ENCODE results near the gene DCTN1.
"Not testable (repeated sequence)": the region's sequence is repeated elsewhere in the genome, so short reads cannot be mapped to it uniquely, and the experiment has no call there.

Gene DCTN1

DNA sequence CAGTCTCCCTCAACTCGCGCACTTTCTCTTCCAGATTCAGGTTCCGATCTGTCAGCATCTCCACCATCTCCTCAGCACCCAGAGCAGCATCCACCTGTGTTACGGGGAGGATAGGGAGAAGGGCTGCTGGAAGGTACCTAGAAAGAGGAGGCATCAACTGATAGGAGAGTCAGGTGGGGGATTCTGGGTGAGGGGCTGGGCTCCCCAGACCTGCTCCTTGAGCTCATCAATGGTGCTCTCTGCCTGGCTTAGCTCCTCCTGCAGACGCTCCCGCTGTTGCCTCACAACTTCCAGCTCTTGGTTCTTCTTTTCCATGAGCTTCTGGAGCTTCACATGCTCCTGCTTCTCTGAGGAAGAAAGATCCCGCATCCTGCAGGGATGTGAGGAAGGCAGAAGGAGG lies 10.1 kb downstream of the DCTN1 start:
- DNase-seq (ENCODE audit: low read depth), result no peak

DNA sequence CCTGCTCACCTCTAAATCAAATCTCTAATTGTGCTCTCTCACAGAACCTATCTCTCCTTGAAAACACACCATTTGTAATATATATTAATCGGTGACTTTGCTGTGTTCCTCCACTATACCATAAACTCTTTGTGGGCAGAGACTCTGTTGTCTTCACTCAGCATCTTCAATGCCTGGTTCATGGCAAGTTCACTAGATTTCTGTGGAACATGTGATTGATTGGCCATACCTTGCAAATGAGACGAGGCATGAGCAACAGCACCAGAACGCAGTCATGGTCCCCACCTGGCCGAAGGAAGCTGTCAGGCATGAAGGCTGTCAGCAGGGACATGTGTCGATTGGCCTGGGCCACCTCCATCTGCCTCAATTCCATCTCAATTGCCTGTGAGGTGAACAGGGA lies 11.6 kb downstream of the DCTN1 start:
- no peak for DNase-seq (ENCODE audit: low read depth)

GRCh38 chr2:74367789-74368188 lies 12.3 kb downstream of the DCTN1 start:
- no peak for DNase-seq (ENCODE audit: low read depth)

- DNase-seq (ENCODE audit: low read depth), result no peak
These were observed 14.1 kb downstream of the DCTN1 start for GRCh38 chr2:74366036-74366435.

DNA sequence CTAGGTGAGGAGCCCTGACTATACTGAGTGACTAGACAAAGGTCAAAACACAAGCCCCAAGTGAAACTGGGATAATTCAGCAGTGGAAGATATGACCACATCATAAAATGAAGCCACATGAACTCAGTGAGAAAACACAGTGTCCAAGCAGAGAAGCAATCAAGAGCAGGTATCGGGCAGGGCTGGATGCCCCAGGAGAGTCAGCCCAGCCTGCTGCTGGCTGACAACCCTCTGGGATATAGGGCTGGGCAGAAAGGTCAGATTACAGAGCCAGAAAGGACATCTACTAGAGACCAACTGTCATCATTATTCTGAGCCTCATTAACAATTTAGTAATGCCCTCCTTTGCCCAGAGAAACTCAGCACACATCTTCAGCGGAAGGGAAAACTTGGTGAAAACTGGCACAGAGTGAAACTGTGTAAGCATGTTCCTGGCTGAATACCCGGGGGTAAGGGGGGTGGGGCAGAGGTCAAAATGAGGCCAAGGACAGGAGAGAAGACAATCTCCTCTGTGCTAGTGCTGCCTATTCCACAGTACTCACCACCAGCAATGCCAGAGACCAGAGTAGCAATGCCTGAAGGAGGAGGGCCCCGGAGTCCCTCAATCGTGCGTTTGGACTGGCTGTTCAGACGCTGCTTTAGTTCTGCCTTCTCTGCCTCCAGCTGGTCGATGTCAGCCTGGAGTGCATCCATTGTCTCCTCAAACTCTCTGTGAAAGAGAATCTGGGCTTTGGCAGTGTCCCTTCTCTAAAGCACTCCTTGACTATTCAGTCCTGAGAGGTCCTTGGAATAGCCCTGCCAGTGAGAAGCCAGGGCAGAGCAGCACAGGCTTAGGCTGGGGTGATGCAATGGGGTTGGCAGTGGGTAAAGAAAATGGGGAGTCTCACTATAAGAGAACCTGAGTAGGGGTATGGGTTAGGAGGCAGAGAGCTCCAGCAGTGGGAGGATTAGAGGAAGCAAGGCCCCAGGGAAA lies 15.3 kb downstream of the DCTN1 start:
- no peak for DNase-seq (ENCODE audit: low read depth)

DNA sequence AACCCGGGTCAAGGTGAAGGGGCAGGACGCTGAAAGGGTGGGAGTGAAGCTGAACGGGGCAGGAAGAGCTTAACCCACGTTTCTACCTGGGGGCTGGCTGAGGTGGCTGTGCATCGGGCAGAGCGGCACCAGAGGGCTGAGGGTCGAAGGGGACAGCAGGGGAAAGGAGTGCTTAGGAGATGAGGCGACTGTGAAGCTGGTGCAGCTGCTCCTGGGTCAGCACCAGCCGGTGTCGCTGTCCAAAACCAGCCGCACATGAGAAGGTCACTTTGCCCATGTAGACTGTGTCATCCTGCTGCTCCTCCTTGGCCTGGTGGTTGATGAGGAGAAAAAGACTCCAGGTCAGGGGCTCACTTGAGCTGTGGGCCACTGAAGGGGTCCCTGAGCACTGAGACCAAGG lies 18.8 kb downstream of the DCTN1 start:
- DNase-seq (ENCODE audit: low read depth), result no peak

GRCh38 chr2:74357627-74358026 lies 22.5 kb downstream of the DCTN1 start:
- no peak for DNase-seq (ENCODE audit: low read depth)

DNA sequence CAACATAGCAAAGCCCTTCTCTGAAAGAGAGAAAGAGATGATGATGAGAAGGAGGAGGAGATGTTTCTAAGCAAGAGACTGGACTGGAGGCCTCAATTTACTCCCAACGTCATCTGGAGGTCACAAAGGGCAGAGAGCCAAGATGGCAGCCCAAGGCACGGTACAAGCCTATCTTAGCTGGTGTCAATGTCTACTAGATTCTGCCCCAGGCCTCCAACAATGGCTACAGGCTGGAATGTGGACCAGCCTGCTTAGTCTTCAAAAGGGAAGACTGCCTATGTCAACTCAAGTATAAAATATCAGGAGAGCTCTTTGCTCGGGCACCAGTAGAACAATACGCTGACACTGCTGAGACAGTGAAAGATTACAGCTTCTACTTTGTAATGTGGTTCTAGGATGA lies 30.2 kb downstream of the DCTN1 start:
- DNase-seq (ENCODE audit: low read depth), result no peak

DNA sequence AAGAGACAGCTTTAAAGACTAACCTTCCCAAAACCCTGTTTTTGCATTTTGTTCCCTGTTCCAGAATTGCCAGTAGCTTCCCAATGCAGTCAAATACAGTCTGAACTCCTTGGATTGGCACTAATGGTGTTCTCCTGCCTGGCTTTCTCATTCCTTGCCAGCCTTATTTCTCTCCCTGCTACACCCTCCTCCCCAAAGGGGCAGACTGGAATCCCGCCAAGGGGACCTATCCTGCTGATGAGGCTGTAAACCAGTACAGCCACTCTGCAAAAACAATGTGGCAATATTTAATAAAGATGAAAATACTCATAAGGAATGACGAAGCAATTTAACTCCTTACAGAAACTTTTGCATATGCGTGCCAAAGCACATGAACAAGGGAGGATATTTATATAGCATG lies 32.4 kb downstream of the DCTN1 start:
- DNase-seq (ENCODE audit: low read depth), result no peak

- DNase-seq (ENCODE audit: low read depth), result no peak
These were observed 32.8 kb downstream of the DCTN1 start for GRCh38 chr2:74347303-74347702.

DNA sequence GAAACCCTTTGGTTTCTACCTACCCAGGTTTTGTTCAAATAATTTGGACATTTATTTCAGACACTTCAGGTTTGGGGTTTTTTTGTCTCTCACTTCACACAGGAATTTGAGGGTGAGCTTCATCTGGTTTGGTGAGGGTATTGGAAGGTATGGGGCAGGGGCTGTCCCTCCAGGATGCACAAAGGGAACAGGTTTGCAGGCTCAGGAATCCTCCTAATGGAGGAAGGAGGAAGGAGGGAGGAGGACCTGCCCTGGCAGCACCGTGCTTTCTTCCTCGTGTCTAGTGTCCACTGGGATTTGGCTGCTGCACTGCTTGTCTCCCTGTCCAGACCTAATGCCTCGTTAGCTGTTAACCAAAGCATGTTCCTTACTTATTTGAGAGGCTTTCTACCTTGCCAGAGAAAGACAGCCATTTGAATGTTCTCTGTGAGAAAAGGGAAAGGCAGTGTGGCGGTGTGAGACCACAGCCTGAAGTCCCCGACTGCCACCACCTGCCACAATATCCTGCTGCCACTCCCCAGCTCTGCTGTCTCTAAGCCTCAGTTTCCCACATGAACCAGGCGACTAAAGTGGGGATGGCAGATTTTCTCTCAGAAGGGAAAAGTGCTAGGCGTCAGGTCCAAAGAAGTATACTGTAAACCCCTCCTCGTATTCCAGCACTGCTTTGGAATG lies 34.7 kb downstream of the DCTN1 start:
- DNase-seq (ENCODE audit: low read depth), result no peak

DNA sequence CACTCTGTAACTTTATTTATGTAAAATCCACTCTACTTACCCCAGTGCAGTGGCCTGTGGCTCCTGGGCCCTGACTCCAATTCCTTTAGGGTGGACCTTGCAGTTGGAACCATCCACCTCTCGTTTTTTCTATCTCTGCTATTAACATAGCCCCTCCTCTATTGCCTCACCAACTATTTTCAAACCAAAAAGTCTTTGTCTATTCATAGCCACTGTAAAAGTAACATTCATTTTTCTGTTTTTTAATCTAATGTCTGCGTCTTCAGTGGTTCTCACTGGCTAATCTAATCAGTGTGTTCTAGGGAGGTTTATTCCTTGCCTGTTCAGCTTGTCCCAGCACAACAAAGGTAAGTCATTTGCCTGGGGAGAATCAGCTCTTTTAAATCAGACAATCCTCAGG lies 36.8 kb downstream of the DCTN1 start, which contains the start of gene SLC4A5:
TSS of gene SLC4A5 (minus strand) at position 101 of the 400 bp plus-strand sequence. CDS start 28,393 bp downstream, outside the sequence.
- DNase-seq (ENCODE audit: low read depth), result no peak

GRCh38 chr2:74336227-74336626 lies 43.9 kb downstream of the DCTN1 start:
- DNase-seq (ENCODE audit: low read depth), result not testable (repeated sequence)

- peak; percentile 76 for DNase-seq (ENCODE audit: low read depth)
These were observed 45.2 kb downstream of the DCTN1 start for GRCh38 chr2:74334931-74335333.

- DNase-seq (ENCODE audit: low read depth), result no peak
These were observed 46.1 kb downstream of the DCTN1 start for GRCh38 chr2:74333896-74334586.

- DNase-seq (ENCODE audit: low read depth), result peak; percentile 64
These were observed 46.9 kb downstream of the DCTN1 start for GRCh38 chr2:74333175-74333574.

DNA sequence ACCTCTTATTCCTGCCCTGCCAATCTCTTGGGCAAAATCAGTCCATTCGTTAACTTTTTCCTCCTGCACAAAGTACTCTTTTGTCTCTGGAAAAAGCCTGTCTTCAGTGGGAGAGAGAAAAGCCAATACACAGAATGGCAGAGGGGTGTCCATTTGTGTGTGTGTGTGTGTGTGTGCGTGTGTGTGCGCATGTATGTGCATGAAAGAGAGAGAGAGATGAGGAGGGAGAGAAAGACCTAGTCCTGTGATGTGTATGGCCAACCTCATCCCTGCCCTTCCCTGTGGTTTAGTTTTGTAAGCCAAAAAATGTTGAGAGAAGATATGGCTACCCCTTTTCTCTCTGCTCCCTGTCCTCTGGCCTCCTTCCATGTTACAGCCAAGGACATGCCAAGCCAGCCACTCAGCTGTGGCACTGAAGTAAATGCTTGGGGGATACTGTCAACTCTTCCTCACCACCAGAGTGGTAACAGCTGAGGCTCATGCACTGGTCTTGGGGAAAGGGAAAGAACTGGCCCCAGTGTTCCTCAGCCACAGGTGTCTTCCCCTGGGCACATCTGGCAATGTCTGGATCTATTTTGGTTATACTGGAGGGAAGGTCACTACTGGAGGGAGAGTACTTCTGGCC lies 47.4 kb downstream of the DCTN1 start:
- DNase-seq (ENCODE audit: low read depth), result no peak

GRCh38 chr2:74328573-74328972 lies 51.5 kb downstream of the DCTN1 start:
- DNase-seq (ENCODE audit: low read depth), result no peak

GRCh38 chr2:74328074-74328473 lies 52.0 kb downstream of the DCTN1 start:
- DNase-seq (ENCODE audit: low read depth), result no peak

GRCh38 chr2:74327627-74328026 lies 52.5 kb downstream of the DCTN1 start:
- DNase-seq (ENCODE audit: low read depth), result no peak

- no peak for DNase-seq (ENCODE audit: low read depth)
These were observed 52.9 kb downstream of the DCTN1 start for GRCh38 chr2:74327199-74327598.

- no peak for DNase-seq (ENCODE audit: low read depth)
These were observed 54.3 kb downstream of the DCTN1 start for GRCh38 chr2:74325815-74326214.
